ENCODE results near the gene DIABLO.
A peak's percentile ranks its signal among the peaks of the same experiment; 100 is the strongest.
"Not testable (repeated sequence)": the region's sequence is repeated elsewhere in the genome, so short reads cannot be mapped to it uniquely, and the experiment has no call there.

The DIABLO gene

DNA sequence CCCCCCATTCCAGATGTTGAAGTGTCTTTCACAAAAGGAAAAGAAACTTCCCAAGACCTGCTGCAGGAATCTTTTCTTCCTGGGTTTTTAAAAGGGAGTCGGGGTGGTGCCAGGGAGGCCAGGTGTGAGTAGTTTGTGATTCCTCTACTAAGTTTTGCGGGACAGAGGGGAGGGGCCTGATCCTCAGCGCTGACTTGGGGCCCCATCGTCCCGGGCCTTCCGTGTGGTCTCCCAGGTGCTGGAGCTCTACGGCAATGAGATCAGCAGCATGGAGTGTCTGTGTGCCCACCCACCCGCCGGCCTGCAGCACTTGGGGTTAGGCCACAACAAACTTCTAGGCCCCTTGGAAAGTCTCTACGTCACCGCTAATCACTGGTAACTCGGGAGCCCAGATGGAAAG, 38.4 kb downstream of the DIABLO start:
- no peak for DNase-seq

DNA sequence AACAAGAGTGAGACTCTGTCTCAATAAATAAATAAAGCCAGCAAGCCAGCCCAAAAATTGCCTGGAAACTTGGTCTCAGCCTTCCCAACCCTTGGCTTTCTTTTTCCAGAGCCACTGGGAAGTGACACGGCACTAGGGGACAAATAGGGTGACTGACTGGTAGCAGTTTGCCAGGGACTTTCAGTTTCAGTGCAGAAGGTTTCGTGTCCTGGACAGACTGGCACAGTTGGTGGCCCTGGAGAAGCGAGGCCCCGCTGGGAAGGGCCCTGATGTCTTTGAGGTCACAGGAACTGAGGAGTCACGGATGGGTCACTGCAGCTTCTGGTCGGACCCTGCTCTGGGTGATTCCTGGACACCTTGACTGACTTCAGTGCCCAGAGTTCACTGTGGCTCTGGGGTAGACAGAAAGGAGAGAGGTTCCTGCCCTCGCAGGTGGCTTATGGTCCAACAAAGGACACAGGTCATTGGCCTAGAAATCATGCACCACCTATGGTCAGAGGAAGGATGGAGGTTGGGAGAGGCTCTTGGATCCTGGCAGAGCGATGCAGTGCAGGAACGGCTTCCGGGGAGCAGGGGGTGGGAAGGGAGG, 40.3 kb downstream of the DIABLO start:
- peak in 1 of 3 donors; percentile 21 for DNase-seq

DNA sequence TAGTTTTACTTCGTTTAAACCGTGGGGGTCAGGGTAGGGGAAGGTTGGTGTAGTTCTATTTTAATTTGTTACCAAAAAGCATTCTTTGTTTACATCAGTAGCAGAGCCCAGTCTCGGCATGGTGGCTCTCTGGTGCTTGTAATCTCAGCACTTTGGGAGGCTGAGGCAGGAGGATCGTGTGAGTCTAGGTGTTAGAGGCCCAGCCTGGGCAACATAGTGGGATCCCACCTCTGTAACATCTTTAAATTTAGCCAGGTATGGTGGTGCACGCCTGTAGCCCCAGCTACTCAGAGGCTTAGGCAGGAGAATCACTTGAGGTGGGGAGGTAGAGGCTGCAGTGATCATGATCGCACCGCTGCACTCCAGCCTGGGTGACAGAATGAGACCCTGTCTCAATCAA, 40.8 kb downstream of the DIABLO start:
- no peak for DNase-seq

GRCh38 chr12:122184517-122184916, 41.3 kb downstream of the DIABLO start:
- DNase-seq, result peak in 1 of 3 donors; percentile 13

DNA sequence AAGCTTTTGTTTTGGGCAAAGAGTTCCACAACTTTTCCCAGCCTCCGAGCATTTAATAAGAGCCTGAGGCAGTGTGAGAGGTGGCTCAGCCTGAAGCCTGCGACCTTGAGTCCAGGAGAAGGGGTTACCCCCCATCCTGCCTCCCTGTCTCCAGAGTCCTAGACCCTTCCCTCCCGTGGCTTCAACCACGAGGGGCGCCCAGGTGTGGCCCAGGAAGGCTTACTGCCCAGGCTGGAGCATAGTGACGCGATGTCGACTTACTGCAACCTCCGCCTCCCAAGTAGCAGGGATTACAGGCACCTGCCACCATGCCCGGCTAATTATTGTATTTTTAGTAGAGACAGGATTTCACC, 42.3 kb downstream of the DIABLO start:
- DNase-seq, result no peak

DNA sequence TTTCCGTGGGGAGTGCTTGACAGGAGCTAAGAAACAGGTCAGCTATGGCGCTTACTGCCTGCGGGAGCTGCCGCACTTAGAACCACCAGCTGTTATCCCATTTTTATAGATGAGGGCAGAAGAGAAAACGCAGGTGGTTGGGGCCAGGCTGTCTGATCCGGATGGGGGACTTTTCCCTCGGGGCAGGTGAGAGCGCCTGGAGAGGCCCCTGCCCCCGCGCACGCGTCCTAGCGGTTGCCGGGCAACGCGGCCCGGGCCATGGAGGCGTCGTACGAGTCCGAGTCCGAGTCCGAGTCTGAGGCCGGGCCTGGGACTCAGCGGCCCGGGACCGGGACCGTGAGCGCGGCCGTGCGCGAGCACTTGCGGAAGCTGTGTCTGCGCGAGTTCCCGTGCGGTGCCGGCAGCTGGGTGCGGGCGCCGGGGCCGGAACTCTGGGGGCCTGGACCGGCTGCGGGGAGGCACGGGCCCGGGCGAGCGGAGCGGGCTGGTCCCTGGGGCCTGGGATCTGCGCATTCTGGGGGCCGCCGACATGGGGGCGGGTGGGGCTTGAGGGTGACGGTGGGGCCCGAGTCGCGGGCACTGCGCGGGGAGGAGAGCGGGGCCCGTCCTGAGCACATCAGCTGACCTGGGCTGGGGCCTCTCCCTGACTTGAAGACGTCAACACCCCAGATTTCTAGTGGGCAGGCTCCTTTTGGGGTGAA, 42.8 kb downstream of the DIABLO start, which contains the start of gene LRRC43:
LRRC43 (plus strand) TSS at position 237 of the 701 bp plus-strand sequence; CDS start at position 259, 22 bp downstream.
- peak; percentile 38 to 68 (median 58) for DNase-seq

DNA sequence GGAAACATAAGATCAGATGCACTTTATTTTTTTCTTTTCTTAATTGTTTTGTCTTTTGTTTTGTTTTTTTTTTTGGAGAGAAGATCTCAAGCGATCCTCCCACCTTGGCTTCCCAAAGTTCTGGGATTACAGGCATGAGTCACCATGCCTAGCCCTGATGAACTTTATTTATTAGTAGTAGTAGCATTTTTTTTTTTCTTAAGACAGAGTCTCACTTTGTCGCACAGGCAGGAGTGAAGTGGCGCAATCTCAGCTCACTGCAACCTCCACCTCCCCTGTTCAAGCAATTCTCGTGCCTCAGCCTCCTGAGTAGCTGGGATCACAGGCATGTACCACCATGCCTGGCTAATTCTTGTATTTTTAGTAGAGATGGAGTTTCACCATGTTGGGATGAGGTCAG, 49.4 kb downstream of the DIABLO start:
- not testable (repeated sequence) for DNase-seq

DNA sequence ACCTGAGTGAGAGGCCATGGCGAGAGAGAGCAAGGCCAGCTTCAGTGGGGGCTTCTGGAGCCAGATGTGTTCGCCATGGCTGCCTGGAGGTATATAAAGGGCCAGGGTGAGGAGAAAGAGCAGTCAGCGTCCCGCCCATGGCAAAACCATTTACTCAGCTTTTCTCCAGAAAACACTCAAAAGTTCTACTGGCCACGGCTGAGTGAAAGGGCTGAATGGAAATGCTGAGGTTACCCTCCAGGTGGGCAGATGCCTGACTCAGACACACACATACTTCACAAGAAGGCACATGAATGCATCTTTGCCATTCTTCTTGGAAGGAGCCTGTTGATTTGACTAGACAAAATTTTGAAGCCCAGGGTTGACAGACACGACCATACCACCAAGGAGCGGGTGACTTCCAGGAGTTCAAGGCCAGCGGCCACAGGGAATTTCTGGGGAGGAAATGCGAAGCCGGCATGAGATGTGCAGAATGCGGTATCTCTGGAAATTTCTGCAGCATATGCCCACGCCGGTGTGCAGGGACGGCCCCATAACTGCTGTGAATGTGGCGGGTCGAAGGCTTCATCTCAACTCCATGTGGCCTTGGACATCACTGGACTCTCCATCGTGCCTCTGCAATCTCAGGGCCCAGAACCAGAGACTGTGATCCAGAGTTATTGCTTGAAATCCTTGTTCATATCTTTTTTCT, 51.6 kb downstream of the DIABLO start, which contains the start of gene IL31:
IL31 (minus strand) TSS at position 67 of the 691 bp plus-strand sequence; CDS start at position 18, 49 bp downstream.
- DNase-seq, result no peak

GRCh38 chr12:122172262-122172939, 53.5 kb downstream of the DIABLO start:
- no peak for DNase-seq

GRCh38 chr12:122171399-122171798, 54.5 kb downstream of the DIABLO start:
- no peak for DNase-seq

DNA sequence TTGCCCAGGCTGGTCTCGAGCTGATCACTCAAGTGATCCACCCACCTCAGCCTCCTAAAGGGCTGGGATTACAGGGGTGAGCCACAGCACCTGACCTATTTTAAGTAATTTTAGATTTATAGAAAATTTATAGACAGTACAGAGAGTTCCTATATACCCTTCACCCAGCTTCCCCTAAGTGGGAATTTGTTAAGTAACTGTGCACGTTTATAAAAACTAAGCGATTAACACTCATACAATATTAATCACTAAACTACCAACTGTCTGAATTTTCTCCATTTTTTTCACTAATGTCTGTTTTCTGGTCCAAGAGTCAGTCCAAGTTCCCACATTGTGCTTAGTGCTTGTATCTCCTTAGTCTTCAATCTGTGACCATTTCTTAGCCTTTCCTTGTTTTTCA, 57.4 kb downstream of the DIABLO start:
- DNase-seq, result no peak

GRCh38 chr12:122167356-122167925, 58.4 kb downstream of the DIABLO start:
- no peak for DNase-seq

DNA sequence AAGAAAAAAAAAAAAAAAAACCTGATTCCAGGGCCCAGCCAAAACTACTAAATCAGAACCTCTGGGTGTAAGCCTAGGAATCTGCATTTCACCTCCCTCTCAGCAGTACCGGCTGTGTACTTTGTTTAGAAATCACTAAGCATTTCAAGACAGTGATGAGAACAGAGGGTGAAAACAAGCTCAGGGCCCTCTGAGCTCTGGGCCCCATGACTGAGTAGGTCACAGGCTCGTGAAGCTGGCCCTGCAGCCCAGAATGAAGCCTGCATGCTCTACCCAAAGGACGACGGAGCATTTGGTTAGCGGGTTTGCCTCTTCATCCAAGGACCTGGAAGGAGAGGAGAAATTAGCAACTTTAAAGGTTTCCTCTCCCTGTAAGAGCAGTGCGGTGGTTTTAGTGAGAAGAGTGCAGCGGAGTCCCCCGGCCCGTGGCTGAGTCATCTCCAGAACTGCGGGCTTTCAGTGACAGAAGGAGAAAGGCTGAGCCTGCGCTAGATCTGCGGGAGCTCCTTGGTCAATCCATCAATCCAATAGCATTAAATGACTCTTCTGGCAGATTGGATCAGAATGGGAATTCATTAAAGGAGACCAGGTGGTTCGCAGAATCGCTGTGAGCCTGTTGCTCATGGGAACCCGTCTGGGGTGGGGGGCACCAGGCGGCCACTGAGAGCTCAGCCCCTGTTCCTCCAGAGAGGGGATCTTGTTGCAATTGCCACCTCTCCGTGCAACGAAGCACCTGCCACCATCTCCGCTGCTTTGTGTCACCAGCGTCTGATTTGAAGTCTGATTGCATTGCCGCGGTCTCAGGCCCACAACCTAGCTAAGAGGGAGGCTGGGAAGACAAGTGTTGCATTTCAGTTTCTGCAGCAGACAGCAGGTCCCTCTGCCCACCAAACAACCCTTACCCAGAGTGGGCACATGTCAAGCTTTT, 59.2 kb downstream of the DIABLO start:
- DNase-seq, result no peak

GRCh38 chr12:122162976-122163375, 62.9 kb downstream of the DIABLO start:
- DNase-seq, result no peak

GRCh38 chr12:122161682-122162081, 64.2 kb downstream of the DIABLO start:
- DNase-seq, result no peak

DNA sequence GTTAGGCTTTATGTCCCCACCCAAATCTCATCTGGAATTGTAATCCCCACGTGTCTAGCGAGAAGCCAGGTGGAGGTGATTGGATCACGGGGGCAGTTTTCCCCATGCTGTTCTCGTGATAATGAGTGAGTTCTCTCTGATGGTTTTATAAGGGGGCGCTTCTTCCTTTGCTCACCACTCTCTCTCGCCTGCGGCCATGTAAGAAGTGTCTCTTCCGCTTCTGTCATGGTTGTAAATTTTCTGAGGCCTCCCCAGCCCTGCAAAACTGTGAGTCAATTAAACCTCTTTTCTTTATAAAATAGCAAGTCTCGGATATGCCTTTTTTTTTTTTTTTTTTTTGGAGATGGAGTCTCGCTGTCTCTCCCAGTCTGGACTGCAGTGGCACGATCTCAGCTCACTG, 65.1 kb downstream of the DIABLO start:
- no peak for DNase-seq

DNA sequence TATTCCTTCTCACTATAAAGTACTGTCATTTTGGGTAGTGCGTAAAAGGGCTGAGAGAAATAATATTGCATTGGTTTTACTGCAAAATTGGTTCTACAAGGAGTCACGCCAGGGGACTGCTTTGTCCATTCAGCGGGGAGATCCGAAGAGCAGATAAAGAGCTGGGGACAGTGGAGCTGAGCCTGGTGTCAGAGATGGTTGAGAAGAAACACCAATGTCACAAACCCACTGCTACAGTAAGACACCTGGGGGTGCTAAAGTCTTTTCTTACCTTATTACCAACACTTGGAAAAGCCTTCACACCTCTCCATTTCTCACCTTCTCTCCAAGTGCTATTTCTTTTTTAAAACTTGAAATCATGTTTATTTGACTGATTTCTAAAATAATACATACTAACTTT, 66.0 kb downstream of the DIABLO start:
- DNase-seq, result no peak

GRCh38 chr12:122158700-122159285, 67.1 kb downstream of the DIABLO start:
- no peak for DNase-seq

Measured in suppressor macrophage treated with lipopolysaccharide for 1 hour (primary cell).